Loucy (cell line): Measurements from ENCODE around the gene TECPR2.

Experiments used
- H2AFZ ChIP-seq: fragments of 200-600 bp; sonication (generic); 2 replicates; pipeline ENCODE4 v1.6.0; 2016; ENCODE audit warnings: antibody characterized with exemption, mild to moderate bottlenecking, low read length, moderate library complexity
- H3F3A ChIP-seq: fragments of 200-600 bp; 2 replicates; pipeline ENCODE4 v1.6.0; 2016; ENCODE audit warnings: antibody characterized with exemption, low read depth, mild to moderate bottlenecking
- H3K27me3 ChIP-seq: fragments of 200-600 bp; sonication (generic); 2 replicates; pipeline ENCODE4 v1.6.1; 2014; ENCODE audit warnings: low read length, mild to moderate bottlenecking; ENCODE audit not compliant: insufficient read depth, poor library complexity, severe bottlenecking
- H3K36me3 ChIP-seq: fragments of 200-600 bp; sonication (generic); 2 replicates; pipeline ENCODE4 v1.6.1; 2016; ENCODE audit warnings: low read length; ENCODE audit not compliant: insufficient read depth
- H3K4me1 ChIP-seq: fragments of 200-600 bp; sonication (generic); 2 replicates; pipeline ENCODE4 v1.5.1; 2014; ENCODE audit warnings: low read length, mild to moderate bottlenecking; ENCODE audit not compliant: insufficient read depth, poor library complexity, severe bottlenecking
- H3K4me2 ChIP-seq: fragments of 200-600 bp; sonication (generic); 2 replicates; pipeline ENCODE4 v1.6.0; 2014; ENCODE audit warnings: antibody characterized with exemption, low read length, low read depth, mild to moderate bottlenecking; ENCODE audit not compliant: poor library complexity, severe bottlenecking
- H3K4me3 ChIP-seq: fragments of 200-600 bp; sonication (generic); 2 replicates; pipeline ENCODE4 v1.5.1; 2014; ENCODE audit warnings: low read length, mild to moderate bottlenecking, mixed read lengths; ENCODE audit not compliant: poor library complexity, severe bottlenecking
- H3K79me2 ChIP-seq: fragments of 200-600 bp; sonication (generic); 2 replicates; pipeline ENCODE4 v1.6.1; 2014; ENCODE audit warnings: low read length; ENCODE audit not compliant: insufficient read depth
- H3K9ac ChIP-seq: fragments of 200-600 bp; sonication (generic); 2 replicates; pipeline ENCODE4 v1.6.0; 2014; ENCODE audit warnings: mild to moderate bottlenecking, low read depth, low read length, moderate library complexity; ENCODE audit not compliant: poor library complexity, severe bottlenecking
- H3K9me2 ChIP-seq: fragments of 200-600 bp; sonication (generic); replicated peaks from 2 replicates; pipeline ENCODE4 v1.6.1; 2016; ENCODE audit warnings: low read depth, low read length, mixed read lengths
- H3K9me3 ChIP-seq: fragments of 200-600 bp; sonication (generic); 2 replicates; pipeline ENCODE4 v1.6.1; 2014; ENCODE audit warnings: mild to moderate bottlenecking, antibody characterized with exemption, low read length, low read depth; ENCODE audit not compliant: insufficient read depth
- H4K20me1 ChIP-seq: fragments of 200-600 bp; sonication (generic); 2 replicates; pipeline ENCODE4 v1.6.0; 2014; ENCODE audit warnings: antibody characterized with exemption, low read length, mild to moderate bottlenecking; ENCODE audit not compliant: insufficient read depth, poor library complexity, severe bottlenecking
- EZH2phosphoT487 ChIP-seq: fragments of 200-600 bp; IDR thresholded peaks from 2 replicates; pipeline ENCODE4 v1.6.1; 2018; ENCODE audit warnings: antibody characterized with exemption, mild to moderate bottlenecking, moderate library complexity, borderline replicate concordance
- TF ChIP-seq, protein P1 (sequence below): fragments of 200-600 bp; sonication (generic); conservative IDR thresholded peaks from 2 replicates; pipeline ENCODE4 v1.5.1; 2014; ENCODE audit warnings: mild to moderate bottlenecking, antibody characterized with exemption, low read length

Gene TECPR2

DNA sequence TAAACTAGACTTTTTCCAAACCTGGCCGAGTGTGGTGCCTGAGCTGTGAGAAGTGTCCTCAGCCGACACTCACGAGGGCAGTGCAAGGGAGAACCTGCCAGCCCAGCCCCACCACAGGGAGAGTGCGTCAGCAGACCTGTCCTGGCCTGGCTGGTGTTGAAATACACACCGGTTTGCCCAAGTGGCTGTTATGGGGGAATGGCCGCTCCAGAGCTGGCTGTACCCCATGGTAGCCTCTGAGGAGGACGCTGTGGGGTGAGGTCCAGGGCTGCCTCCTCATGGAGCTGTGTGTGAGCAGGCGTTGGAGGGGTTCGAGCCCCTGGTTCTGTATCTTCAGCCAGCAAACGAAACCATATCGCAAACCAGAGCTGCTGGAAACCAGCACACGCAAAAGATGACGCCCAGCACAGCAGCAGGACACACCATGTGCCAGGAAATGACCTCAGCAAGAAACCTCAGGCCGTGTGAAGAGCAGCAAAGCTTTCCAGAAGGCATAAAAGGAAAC lies 137.5 kb downstream of the TECPR2 start:
- Histone ChIP-seq H3K4me3 (no peak overlapping the region), H2AFZ (no peak overlapping the region; the same call in 1 of the 2 replicates), H4K20me1 (no peaks in the 10 kb centered on the region), H3K79me2 (no peaks in the 10 kb centered on the region), H3K9me3 (no peaks in the 10 kb centered on the region), H3K4me2 (no peak overlapping the region), H3K4me1 (peaks cover 9% of the 10 kb centered on the region), H3K36me3 (no peaks in the 10 kb centered on the region), H3F3A (no peaks in the 10 kb centered on the region), H3K27me3 (no peaks in the 10 kb centered on the region), H3K9me2 (no peaks in the 10 kb centered on the region), H3K9ac (no peak overlapping the region)
- TF ChIP-seq, protein P1, sequence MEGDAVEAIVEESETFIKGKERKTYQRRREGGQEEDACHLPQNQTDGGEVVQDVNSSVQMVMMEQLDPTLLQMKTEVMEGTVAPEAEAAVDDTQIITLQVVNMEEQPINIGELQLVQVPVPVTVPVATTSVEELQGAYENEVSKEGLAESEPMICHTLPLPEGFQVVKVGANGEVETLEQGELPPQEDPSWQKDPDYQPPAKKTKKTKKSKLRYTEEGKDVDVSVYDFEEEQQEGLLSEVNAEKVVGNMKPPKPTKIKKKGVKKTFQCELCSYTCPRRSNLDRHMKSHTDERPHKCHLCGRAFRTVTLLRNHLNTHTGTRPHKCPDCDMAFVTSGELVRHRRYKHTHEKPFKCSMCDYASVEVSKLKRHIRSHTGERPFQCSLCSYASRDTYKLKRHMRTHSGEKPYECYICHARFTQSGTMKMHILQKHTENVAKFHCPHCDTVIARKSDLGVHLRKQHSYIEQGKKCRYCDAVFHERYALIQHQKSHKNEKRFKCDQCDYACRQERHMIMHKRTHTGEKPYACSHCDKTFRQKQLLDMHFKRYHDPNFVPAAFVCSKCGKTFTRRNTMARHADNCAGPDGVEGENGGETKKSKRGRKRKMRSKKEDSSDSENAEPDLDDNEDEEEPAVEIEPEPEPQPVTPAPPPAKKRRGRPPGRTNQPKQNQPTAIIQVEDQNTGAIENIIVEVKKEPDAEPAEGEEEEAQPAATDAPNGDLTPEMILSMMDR: no peak
- TF ChIP-seq EZH2phosphoT487: no peak

- TF ChIP-seq EZH2phosphoT487: no peak
- TF ChIP-seq, protein P1: no peak
- H4K20me1 ChIP-seq: no peaks in the 10 kb centered on the region
- no peaks in the 10 kb centered on the region for H3K27me3 ChIP-seq
- H2AFZ ChIP-seq: no peak overlapping the region; the same call in 1 of the 2 replicates
- H3K9me3 ChIP-seq: no peaks in the 10 kb centered on the region
- no peaks in the 10 kb centered on the region for H3K79me2 ChIP-seq
- H3K9me2 ChIP-seq: no peaks in the 10 kb centered on the region
- no peak overlapping the region for H3K9ac ChIP-seq
- H3K36me3 ChIP-seq: no peaks in the 10 kb centered on the region
- H3K4me2 ChIP-seq: no peak overlapping the region
- no peaks in the 10 kb centered on the region for H3F3A ChIP-seq
- H3K4me1 ChIP-seq: peaks cover 9% of the 10 kb centered on the region
- no peak overlapping the region for H3K4me3 ChIP-seq
These were observed 138.0 kb downstream of the TECPR2 start for GRCh38 chr14:102500713-102501112.

- no peak overlapping the region for H3K4me3 ChIP-seq
- no peaks in the 10 kb centered on the region for H3F3A ChIP-seq
- H2AFZ ChIP-seq: no peak overlapping the region
- H3K4me2 ChIP-seq: no peak overlapping the region
- H3K9me2 ChIP-seq: no peaks in the 10 kb centered on the region
- TF ChIP-seq EZH2phosphoT487: no peak
- TF ChIP-seq, protein P1: peak; percentile 43
- no peaks in the 10 kb centered on the region for H4K20me1 ChIP-seq
- H3K9me3 ChIP-seq: no peaks in the 10 kb centered on the region
- H3K79me2 ChIP-seq: no peaks in the 10 kb centered on the region
- no peaks in the 10 kb centered on the region for H3K36me3 ChIP-seq
- no peaks in the 10 kb centered on the region for H3K27me3 ChIP-seq
- no peak overlapping the region for H3K9ac ChIP-seq
- peaks cover 9% of the 10 kb centered on the region for H3K4me1 ChIP-seq
These were observed 139.1 kb downstream of the TECPR2 start for GRCh38 chr14:102501751-102502315.
